Sigmoid colon (tissue), 4 donors: ENCODE results near the gene ZNF195.
"Not testable (repeated sequence)": the region's sequence is repeated elsewhere in the genome, so short reads cannot be mapped to it uniquely, and the experiment has no call there.

Source experiments
- POLR2A ChIP-seq, 2 donors: fragments of 450-650 bp; IDR thresholded peaks; one replicate each; pipeline ENCODE4 v1.6.1; 2016; ENCODE audit warnings: antibody characterized with exemption in 2 of 2, mild to moderate bottlenecking in 2 of 2, moderate library complexity in 2 of 2
- POLR2AphosphoS5 ChIP-seq, 4 donors: sonication (generic); formaldehyde crosslinking; IDR thresholded peaks; one replicate each; pipeline ENCODE4 v1.6.1; 2017; ENCODE audit warnings: antibody characterized with exemption in 4 of 4

GRCh38 chr11:3419496-3419895 lies 40.5 kb upstream of the ZNF195 start:
- TF ChIP-seq POLR2A, POLR2AphosphoS5 (IDR thresholded peaks at IDR 0.05): not testable (repeated sequence)
